C4-2B (cell line): ENCODE measurements around the gene ARHGAP31.

Experiments
- CTCF ChIP-seq: fragments of 450-650 bp; conservative IDR thresholded peaks from 2 replicates; pipeline ENCODE4 v1.5.1; 2017; ENCODE audit warnings: mild to moderate bottlenecking
- ZFX ChIP-seq: fragments of 450-650 bp; IDR thresholded peaks from 2 replicates; pipeline ENCODE4 v1.6.1; 2017

DNA sequence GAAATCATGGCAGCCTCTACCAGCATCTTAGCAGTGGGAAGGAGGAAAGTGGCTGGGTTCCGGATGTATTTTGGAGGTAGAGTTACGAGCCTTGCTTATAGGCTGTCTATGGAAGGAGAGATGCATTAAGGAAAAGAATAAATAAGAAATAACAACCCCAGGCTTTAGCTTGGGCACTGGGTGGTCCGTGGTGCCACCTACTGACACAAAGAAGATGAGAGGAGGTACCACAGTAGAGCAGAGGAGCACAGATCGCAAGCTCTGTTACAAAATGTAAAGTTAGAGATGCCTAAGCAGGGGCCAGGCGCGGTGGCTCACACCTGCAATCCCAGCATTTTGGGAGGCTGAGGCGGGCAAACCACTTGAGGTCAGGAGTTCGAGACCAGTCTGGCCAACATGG lies 94.4 kb downstream of the ARHGAP31 start:
- TF ChIP-seq CTCF: no peak
- TF ChIP-seq ZFX: no peak
